GM12874 (cell line): ENCODE data around the gene NTN1.

ENCODE experiments used
- TF ChIP-seq, protein P1 (sequence below): IDR thresholded peaks from 2 replicates; pipeline ENCODE4 v1.5.1; 2011; ENCODE audit warnings: low read depth, mild to moderate bottlenecking, control low read depth, low read length, moderate library complexity; ENCODE audit not compliant: insufficient read depth

The NTN1 gene

DNA sequence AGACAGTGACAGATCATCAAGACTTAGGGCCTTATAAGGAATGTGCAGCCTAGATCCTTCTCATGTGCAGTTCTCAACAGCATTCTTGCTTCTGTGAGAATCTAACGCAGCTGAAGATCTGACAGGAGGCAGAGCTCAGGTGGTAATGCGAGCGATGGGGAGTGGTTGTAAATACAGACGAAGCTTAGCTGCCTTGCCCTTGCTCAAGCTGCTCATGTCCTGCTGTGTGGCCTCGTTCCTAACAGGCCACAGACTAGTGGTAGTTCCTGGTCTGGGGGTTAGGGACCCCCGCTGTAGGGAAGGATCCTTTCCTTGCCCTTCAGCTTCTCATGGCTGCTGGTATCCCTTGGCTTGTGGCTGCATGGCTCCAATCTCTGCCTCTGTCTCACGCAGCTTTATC, 10.3 kb upstream of the NTN1 start:
- TF ChIP-seq, protein P1, sequence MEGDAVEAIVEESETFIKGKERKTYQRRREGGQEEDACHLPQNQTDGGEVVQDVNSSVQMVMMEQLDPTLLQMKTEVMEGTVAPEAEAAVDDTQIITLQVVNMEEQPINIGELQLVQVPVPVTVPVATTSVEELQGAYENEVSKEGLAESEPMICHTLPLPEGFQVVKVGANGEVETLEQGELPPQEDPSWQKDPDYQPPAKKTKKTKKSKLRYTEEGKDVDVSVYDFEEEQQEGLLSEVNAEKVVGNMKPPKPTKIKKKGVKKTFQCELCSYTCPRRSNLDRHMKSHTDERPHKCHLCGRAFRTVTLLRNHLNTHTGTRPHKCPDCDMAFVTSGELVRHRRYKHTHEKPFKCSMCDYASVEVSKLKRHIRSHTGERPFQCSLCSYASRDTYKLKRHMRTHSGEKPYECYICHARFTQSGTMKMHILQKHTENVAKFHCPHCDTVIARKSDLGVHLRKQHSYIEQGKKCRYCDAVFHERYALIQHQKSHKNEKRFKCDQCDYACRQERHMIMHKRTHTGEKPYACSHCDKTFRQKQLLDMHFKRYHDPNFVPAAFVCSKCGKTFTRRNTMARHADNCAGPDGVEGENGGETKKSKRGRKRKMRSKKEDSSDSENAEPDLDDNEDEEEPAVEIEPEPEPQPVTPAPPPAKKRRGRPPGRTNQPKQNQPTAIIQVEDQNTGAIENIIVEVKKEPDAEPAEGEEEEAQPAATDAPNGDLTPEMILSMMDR = no peak

DNA sequence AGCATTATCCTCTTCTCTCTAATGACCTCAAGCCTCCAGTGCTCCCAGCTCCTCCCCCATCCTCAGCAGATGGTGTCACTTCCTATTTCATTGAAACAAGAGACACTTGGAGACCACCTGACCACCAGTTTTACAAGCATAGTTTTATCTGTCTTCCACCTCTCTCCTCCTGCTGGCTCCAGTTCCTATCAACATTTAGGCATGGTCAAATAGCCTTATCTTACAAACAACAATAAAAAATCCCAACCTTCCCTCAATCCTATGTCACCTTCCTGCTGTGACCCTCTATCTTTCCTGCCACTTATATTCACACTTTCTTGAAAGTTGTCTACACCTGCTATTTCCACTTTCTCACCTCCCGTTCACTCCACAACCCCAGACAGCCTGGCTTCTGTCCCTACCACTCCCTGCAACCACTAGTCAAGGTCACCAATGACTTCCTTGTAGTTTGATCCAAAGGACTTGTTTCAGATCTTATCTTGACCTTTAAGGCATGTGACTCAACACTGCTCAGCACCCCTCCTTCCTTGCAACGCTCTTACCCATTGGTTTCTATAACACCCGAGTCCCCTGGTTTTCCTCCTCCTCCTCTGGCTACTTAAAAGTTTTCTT, 4.3 kb upstream of the NTN1 start:
- TF ChIP-seq, protein P1 = no peak

DNA sequence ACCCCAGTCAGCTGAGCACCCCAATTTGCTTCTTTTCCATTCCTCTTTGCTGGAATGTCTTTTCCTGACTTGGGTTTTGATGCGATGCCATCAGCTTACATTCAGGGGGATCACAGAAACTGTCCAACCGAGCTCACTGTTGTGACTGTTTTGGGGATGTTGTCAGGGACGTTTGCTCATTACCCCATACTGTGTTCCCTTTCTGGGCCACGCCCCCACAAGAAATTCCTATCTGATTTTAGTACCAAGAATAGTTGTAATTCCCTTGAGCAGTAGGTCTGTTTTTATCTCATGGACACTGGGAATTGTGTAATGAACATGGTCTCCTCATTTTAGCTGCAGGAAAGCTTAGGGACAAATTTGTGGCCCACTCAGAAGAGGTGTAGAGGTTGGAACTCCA, 2.6 kb upstream of the NTN1 start:
- TF ChIP-seq, protein P1 = no peak

DNA sequence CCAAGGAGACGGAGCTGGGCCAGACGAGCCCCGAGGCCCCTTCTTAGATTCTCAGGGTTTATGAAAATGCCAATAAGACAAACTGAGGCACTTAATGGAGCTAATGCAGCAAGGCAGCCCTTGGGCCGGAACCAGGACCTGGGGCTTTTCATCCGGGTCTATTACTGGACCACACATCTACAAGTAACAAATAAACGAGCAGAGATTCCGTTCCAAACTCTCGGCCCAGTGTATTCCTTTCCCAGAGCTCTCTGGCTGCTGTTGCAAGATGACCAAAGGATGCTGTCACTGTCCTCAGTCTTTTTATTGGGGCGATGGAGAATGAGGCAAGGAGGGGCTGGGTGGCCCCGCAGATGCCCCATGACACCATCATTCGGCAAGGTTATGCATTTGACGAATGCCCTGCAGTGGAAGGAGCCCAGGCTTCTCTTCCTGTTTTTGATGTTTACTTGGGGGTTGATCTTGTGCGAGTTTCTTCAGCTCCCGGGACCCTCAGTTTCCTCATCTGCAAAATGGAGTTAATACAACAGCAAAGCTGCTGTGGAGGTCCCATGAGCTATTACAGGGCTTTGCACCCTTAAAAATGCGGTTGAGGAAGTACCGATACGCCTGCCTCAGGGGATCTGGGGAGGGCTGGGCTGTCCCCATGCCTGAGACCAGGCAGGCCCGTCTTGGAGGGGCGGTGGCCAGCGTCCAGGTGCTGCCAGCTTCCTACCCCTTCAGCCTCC, 1.1 kb upstream of the NTN1 start:
- TF ChIP-seq, protein P1 = no peak

DNA sequence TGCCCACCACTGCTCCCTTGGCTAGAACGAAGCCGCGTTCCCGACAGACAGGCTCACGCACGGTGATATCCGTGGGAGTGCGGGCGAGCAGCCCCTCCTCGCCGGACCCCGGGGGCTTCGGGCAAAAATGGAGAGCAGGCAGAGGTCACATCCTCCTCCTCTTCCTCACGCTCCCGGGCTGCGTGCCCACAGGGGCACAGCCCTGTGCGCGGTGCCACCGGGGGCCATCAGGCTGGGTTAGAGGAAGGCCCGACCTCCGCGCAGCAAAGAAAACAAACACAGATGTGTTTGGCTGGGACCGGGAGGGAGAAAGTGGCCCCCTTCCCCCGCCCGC, 519 bp upstream of the NTN1 start:
- TF ChIP-seq, protein P1 = no peak

DNA sequence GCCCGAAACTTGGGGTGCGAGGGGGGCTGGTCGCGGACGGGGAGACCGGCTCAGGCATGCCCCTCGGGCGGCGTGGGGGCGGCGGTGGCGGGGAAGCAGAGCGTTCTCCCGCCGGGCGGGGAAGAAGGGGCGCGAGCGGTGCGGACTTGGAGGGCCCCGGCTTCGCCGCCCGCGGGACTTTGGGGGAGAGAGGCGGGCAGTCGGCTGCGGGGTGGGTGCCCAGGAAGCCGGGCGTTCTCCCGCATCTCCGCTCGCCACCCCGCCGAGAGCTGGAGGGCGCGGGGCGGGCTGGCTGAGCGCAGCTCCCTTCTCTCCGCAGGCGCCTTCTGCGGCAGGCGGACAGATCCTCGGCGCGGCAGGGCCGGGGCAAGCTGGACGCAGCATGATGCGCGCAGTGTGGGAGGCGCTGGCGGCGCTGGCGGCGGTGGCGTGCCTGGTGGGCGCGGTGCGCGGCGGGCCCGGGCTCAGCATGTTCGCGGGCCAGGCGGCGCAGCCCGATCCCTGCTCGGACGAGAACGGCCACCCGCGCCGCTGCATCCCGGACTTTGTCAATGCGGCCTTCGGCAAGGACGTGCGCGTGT, 772 bp downstream of the NTN1 start:
- TF ChIP-seq, protein P1 = no peak

DNA sequence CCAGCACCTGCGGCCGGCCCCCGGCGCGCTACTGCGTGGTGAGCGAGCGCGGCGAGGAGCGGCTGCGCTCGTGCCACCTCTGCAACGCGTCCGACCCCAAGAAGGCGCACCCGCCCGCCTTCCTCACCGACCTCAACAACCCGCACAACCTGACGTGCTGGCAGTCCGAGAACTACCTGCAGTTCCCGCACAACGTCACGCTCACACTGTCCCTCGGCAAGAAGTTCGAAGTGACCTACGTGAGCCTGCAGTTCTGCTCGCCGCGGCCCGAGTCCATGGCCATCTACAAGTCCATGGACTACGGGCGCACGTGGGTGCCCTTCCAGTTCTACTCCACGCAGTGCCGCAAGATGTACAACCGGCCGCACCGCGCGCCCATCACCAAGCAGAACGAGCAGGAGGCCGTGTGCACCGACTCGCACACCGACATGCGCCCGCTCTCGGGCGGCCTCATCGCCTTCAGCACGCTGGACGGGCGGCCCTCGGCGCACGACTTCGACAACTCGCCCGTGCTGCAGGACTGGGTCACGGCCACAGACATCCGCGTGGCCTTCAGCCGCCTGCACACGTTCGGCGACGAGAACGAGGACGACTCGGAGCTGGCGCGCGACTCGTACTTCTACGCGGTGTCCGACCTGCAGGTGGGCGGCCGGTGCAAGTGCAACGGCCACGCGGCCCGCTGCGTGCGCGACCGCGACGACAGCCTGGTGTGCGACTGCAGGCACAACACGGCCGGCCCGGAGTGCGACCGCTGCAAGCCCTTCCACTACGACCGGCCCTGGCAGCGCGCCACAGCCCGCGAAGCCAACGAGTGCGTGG, 1.5 kb downstream of the NTN1 start:
- TF ChIP-seq, protein P1 = no peak
